GM19043 (cell line): ENCODE data around the gene DOCK10.
A peak's percentile ranks its signal among the peaks of the same experiment; 100 is the strongest.

Experiments
- ATAC-seq: cut with Tn5 transposase; IDR thresholded peaks from one replicate; pipeline ENCODE4 v1.9.1; 2021; ENCODE audit warnings: low read depth; ENCODE audit not compliant: unreplicated experiment

DOCK10 gene

DNA sequence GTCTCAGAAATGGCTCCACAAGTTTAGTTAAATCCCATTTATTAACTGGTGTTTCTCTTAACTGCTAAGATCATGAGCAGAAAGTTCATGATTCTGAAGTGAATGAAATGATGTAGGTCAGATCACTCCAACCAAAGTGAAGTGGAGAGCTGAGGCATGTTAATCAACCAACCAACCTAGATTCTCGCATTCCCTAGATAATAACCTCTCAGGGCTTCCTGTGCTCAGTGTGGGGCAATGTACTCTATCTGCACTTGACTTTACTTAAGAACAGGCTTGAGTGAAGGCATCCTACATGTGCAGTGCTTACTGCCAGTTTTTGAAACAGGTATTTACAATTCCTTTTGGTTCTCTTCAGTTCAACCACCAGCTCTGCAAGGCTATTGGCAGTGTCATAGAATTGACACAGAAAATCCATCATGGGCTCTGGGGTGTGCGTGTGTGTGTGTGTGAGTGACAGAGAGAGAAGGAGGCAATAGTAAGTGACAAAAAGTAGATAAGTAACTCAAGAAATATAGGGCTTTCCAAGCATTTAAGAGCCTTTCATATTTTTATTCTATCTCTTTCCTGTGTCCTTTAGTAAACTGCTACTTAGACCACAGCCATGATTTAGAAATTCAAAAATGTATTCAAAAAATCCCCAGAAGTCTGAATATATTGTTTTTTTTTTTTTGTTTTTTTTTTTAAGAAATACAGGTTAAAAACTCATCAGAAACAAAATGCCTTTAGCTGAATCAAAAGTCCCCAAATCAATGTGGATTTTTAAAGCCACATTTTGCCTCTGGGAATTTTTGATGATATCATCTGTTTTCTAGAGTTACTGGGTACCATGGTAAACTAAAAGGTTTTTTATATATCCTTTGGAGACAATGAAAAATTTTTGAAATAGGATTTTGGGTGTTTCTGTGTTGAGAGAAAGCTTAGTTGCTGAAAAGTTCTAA, 28.6 kb downstream of the DOCK10 start:
- no peak for ATAC-seq

DNA sequence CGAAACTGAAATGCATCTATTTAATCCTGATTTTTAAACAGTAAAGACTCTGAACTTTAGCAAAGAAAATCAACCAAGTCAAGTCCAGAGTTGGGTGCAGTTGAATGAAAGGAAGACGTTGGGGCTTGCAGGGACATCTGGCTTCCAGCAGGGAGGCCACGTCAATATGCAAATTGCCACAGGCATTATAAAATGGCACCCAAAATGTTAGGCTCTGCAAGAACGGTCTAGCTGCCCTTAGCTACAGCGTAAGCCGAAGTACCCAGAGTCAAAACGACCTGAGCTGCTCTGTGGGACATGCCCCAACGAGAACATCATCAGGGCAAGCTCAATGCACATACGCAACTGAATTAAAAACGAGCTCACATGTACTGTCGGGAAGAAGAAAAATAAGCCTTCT, 30.7 kb downstream of the DOCK10 start:
- no peak for ATAC-seq

DNA sequence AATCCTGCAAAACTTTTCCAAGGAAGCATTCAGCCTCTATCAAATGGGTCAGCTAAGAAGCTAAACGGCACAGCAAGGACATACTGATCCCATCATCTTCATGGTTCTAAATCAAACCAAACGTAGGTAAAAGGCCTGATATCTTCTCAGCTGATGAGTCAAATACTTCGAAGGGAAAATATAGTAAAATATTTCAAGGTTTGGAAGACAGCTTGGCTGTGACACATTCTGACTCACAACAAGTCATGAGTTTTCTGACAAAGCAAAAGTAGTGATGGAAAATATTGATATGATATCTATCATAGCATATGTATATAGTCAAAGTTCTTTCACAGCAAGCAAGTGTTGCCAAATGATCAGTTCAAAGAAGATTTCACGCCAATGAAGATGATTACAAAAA, 31.5 kb downstream of the DOCK10 start:
- no peak for ATAC-seq

DNA sequence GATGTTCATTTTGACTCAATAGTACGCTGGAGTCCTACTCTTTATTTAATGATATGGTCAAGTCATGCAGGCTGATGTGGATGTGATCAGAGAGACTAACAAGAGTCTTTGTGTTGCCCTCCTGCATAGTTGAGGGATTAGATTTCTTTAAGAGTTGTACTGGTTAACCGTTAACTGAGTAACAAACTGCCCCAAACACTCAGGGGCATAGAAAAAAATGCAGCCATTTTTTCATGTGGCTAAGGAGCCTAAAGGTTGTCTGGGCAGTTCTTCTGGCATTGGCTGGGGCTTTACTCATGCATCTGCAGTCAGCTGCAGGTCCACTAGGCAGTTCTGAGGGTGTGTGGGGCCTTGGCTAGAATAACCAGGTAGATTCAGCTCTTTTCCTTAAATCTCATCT, 32.5 kb downstream of the DOCK10 start:
- no peak for ATAC-seq

DNA sequence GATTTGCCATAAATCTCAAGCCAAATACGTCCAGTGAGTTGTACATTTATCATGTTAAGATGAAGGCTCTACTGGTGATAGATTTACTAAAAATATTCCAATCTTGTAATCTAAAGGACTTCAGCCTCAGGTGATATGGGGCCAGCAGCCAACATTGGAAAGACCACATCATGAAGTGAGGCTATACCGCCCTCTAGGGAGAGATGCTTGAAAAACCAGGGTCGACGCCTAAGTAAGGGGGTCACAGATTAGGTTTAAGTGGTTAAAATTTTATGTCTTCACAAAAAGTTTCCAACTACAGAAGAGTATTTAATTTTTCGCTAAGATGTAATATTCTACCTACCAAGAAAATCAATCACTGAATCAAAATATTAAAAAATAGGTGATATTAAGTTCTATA, 33.3 kb downstream of the DOCK10 start:
- ATAC-seq: no peak

DNA sequence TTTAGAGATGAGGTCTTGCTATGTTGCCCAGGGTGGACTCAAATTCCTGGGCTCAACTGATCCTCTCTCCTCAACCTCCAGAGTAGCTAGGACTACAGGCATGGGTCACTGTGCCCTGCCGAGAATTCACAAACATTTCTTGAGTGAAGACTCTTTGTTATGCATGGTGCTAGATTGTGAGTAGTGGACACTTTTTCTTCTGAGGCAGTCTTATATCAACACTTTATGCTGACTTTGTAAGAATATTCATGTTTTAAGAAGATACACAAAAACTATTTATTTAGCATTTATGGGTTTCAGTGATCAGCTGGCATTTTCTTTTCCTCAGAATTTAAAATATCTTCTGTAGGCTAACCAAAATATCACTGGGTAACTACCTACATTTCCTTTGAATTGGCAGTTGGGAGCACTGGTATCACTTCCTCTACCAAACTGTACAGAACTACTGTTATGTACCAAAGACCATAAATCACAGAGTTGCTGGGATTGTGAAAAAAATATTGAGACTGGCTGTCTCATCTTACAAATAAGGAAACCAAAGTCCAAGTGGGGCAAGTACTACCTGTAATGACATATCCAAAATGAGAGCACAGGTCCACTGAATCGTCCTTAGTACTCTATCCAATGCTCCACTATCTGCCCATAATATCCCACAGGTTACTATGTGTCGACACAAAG, 34.0 kb downstream of the DOCK10 start:
- peak; percentile 53 for ATAC-seq

DNA sequence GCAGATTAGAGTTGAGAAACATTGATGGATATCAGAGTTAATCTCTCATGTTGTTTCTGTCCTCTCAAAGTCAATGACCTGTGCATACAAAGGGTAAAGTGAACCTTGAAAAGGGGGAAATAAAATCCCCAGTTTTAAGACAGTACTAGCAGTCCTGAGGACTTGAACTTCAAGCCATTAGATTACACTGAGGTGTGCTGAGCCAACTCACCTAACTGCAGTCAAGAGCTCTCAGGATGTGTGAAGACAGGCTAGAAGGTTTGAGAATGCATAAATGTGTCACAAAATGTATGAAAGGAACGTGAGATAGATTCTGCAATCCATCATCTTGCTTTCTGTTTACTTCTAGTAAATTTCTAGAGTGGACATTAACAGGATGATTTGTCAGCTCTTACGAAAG, 35.5 kb downstream of the DOCK10 start:
- ATAC-seq: no peak

DNA sequence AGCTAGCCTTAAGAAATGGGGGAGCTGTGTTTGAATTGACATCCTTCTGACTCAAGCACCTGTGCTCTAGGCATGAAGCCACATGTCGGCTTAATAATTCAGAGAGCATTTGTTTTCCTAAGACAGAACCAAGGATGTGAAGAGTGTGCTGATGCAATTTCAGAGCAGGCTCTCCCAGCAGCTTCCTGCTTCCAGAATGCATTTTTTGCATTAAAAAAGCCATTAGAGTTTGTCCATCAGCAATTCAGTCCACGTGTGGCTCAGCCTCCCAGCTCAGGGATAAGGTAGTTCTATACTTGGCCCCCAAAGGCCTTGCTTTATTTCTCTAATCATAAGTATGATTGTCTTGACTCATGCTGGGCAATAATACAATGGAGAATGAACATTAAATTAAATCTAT, 37.7 kb downstream of the DOCK10 start:
- no peak for ATAC-seq

DNA sequence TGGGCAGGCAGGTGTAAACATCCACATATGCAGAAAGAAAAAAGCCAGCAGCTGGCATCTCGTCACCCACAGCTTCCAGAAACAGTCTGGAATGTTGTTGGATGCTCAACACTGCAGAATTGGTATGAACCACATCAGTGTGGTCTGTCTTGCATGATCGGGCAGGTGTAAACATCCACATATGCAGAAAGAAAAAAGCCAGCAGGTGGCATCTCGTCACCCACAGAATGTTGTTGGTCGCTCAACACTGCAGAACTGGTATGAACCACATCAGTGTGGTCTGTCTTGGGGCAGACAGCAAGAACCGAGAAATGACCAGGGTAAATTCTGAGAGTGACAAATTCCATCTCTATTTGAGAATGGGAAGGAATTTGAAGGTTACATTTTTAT, 39.6 kb downstream of the DOCK10 start:
- peak; percentile 87 for ATAC-seq

DNA sequence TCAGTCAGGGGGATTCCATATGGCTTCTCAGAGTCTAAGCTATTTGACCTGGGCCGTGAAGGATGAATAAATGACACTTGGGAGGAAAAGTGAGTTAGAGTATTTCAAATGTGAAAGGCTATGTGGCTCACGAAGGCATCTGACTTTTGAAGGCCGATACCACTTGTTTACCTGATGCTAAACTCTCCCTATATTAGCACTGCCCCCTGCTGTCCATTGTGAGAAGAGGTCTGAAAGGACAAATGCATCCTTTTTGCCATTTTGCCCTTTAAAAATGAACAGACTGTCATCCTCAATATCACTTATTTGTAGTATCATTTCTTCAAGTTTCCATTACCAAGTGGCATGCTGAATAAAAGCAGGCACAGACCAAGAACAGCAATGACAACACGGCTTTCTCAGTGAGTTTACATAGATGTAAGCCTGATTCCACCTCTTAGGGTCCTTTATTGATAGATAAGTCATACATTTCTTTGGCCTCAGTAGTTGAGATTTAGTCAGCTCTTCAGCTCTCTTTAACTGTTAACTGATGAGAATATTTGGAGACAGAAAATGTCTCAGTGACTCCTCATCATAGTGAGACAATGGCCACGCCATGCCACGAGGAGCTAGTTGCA, 40.1 kb downstream of the DOCK10 start:
- ATAC-seq: peak; percentile 53

DNA sequence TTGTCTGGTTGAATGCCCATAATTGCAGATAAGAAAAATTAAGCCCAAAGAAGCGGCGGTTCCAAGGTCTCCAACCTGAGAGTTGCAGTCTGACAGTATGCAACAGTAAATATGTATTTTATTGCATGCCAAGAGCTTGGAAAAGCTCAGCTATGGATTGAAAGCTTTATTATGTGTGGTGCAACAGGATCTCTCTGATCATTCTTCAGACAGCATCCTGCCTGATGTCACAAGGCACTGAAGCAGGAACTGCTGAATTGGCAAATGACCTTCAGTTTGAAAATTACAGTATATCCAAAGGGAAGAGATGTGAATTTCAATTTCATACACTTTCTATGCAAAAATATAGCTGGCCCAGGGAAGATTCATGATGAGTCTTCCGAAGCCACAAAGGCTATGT, 42.5 kb downstream of the DOCK10 start:
- no peak for ATAC-seq

DNA sequence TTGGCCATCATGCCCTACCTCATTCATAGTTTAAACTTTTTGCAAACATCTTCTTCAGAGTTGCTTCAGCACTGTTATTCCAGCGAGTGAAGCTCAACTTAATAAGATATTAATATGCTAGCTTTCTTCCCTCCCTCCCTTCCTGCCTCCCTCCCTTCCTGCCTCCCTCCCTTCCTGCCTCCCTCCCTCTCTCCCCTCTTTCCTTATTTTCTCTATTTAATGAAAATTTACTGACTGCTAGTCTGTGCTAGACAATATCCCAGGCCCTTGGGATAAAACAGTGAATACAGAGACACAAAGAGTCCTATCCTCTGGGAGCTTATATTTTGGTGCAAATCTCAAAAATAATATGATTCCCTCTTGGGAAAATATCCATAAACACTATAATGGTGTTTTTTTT, 42.9 kb downstream of the DOCK10 start:
- no peak for ATAC-seq

DNA sequence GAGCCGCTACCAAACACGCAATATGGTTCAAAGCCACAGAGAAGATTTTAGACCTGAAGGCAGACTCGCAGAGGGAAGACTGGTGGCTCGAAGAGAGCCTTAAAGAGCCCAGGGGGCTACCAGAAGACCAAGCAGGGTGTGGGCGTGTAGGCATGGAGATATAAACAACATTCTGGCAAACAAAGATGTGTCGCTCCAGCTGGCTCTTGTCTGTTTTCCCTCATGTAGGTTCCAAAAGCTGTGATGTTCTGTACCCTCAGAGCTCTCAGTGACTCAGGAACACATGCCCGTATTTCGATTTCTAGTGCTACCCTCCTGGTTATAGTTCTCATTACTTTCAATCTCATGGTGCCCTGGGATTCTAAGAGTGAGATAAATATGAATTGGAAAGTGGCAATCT, 44.5 kb downstream of the DOCK10 start:
- ATAC-seq: no peak

DNA sequence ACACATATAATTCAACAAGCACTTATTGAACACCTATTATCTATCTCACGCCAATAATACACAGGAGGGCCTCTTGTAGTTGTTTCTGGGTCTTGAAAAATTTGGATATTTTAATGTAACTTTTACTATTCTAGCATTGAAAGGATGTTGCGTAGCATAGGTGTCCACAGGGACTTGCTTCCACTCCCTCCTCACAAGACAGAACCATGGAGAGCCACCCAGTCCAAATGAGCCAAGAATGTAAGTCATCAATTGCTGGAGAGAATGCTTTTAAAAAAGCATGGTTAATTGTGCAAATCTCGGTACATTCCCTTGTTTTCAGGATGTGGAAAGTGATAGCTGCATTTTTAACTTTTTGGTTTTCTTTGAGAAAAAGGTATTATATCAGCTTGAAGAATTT, 46.8 kb downstream of the DOCK10 start:
- no peak for ATAC-seq

DNA sequence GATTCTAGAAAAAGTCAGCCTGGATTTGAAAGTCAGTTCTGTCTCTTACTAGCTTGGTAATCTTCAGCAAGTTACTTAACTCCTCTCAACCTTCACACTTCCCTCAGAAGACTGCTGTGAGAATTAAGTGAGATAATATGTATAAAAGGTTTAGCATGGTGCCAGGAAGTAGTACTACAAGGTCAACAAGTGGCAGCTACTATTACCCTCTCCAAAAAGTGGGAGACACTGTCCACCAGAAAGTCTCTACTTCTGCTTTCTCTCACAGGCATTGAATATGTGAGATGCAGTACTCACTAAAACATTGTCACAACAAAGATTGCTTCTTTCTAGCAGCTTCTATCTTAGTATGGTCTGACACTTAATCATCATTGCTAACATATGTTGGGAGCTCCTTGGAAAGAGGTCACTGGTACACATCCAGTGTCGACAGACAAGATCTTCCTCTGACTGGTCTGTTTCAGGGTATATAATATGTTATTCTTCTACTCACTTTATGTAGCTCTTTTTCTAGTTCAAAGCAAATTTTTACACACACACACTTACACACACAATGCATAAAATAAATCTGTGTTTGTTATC, 47.9 kb downstream of the DOCK10 start:
- no peak for ATAC-seq

DNA sequence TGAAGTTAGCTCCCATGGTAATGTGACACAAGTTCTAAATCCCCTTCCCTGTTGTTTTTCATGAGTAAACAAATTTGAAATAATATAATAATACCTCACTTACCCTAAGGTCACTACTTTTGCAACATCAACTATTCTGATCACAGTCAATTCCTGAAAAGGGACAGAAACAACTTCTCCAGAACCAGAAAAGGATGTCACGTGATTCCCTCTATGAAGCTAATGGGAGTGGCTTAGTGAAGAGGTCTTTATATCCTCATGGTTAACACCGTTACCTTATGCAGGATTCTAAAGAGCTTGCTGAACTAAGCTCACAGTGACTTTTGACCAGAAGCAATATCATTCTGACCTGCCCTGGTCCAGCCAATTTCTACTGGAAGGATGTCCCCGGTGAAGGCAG, 51.6 kb downstream of the DOCK10 start:
- no peak for ATAC-seq

DNA sequence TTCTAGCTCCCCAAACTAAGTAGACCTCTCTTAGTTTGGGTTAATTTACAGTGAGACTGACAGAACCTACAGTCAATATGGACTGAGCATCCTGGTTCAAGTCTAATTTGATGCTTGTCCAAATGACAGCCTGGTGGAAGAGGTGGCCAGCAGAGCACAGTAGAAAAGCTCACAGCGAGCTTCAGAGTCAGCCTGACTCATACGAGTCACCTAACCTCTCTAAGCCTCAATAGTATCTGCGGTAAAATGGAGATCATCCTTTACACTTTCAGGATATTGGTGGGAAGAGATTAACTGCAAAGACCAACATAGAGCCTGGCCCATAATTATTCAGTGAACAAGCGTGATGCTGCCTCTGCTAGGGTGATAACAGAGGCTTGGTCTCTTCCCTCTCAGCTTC, 54.5 kb downstream of the DOCK10 start:
- ATAC-seq: no peak

DNA sequence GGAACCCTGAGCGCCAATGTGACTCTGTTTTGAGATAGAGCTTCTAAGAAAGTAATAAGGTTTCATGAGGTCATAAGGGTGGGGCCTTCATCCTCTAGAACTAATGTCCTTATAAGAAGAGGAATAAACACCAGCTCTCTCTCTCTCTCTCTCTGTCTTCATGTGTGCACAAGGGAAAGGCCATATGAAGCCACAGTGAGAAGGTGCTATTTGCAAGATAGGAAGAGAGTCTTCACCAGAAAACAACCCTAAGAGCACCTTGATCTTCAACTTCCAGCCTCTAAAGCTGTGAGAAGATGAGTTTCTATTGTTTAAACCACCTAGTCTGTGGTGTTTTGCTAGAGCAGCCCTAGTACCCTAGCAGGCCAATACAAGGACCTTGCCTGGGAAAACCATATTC, 55.8 kb downstream of the DOCK10 start:
- no peak for ATAC-seq

DNA sequence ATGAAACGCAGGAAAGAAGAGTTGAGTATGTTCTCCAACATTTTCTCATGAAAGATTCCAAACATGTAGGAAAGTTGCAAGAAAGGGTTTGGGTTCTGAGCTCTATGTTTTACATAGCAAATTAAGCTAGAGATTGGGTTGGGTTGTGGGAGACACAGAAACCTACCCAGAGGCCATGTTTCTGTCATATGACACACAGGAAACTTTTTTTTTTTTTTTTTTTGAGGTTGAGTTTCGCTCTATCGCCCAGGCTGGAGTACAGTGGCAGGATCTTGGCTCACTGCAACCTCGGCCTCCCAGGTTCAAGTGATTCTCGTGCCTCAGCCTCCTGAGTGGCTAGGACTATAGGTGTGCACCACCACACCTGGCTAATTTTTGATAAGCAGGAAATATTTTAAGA, 57.6 kb downstream of the DOCK10 start:
- ATAC-seq: no peak

DNA sequence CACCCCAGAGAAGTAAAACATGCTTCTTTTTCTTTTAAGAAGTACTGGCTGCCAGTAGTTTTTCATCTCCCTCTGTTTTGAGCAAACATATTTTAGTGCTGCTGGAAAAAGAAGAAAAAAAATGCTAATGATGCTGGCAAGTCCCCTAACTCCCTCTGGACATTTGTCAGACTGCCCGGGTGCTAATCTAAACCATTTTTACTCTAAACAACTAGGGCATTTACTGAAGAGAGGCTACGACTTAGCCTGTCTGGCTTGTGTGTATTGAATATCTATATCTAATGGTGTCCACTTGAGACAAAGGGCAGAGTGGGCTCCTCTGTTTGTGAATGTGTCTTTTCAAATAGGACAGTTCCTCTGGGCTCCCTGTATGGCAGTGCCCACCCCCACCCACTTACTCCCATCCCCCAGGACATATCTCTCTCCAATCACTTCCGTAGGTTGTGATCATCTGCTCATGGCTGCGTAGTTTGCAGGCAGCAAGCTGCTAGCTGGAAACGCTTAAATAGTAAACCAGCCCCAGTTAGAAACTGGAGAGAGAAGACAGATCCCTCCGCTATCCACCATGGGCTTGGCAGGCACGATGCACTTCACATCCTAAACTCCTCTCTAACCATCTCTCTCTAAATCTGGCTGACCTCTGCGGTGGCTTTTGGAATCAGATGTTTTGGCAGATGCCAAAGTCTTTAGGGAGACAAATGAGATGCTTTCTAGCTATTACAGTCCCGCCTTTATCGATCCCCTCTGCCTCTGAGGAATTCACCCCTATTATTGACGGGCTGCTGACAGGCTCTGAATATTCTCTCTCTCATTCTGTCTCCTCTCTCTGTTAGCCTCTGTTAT, 58.3 kb downstream of the DOCK10 start:
- no peak for ATAC-seq
